Gastrocnemius medialis (tissue), 4 donors: ENCODE results near the gene GPATCH2. TPM values are rescaled to one million over a fixed set of nuclear protein-coding genes. Genes with fewer than 3 reads are reported as not detected.

Source experiments
- ATAC-seq, 2 donors: fragments of 150-250 bp; one replicate each; pipeline ENCODE4 v1.9.1; 2016
- DNase-seq, 2 donors: peaks; one replicate each; pipeline ENCODE4 v3.0.0-alpha.2; 2019
- H3K27ac ChIP-seq, 4 donors: fragments of 200-600 bp; sonication (generic); 1 replicate in 1 of 4; 2 replicates in 3 of 4; pipeline ENCODE4 v1.5.1; 2016 to 2018; ENCODE audit warnings: mild to moderate bottlenecking in 2 of 4, moderate library complexity in 1 of 4
- H3K27me3 ChIP-seq, 3 donors: fragments of 200-600 bp; sonication (generic) in 2 of 3; 1 replicate in 1 of 3; 2 replicates in 2 of 3; pipeline versions ENCODE4 v1.5.1 to v1.6.0; 2016 to 2019; ENCODE audit warnings: mild to moderate bottlenecking in 1 of 3, moderate library complexity in 1 of 3
- H3K36me3 ChIP-seq, 2 donors: fragments of 200-600 bp; sonication (generic) in 1 of 2; one replicate each; pipeline ENCODE4 v1.5.1; 2017 to 2018
- H3K4me1 ChIP-seq, 2 donors: fragments of 200-600 bp; sonication (generic) in 1 of 2; one replicate each; pipeline ENCODE4 v1.5.1; 2016 to 2017; ENCODE audit warnings: mild to moderate bottlenecking in 2 of 2
- H3K4me3 ChIP-seq, 4 donors: fragments of 200-600 bp; sonication (generic) in 3 of 4; 1 replicate in 1 of 4; 2 replicates in 3 of 4; pipeline ENCODE4 v1.5.1; 2016 to 2019; ENCODE audit warnings: mild to moderate bottlenecking in 2 of 4
- H3K9me3 ChIP-seq, 3 donors: fragments of 200-600 bp; sonication (generic) in 2 of 3; 1 replicate in 1 of 3; 2 replicates in 2 of 3; pipeline ENCODE4 v1.5.1; 2016 to 2019
- CTCF ChIP-seq, 5 experiments: fragments of 450-650 bp in 3 of 5; fragments of 200-600 bp in 2 of 5; sonication (generic) in 2 of 5; IDR thresholded peaks in 4 of 5; conservative IDR thresholded peaks in 1 of 5; 1 replicate in 4 of 5; 2 replicates in 1 of 5; pipeline ENCODE4 v1.5.1; 2016 to 2019; ENCODE audit warnings: antibody characterized with exemption in 5 of 5, mild to moderate bottlenecking in 3 of 5, moderate library complexity in 3 of 5
- POLR2A ChIP-seq, 2 donors: fragments of 450-650 bp; IDR thresholded peaks; one replicate each; pipeline ENCODE4 v1.6.1; 2017; ENCODE audit warnings: antibody characterized with exemption in 2 of 2, mild to moderate bottlenecking in 2 of 2, moderate library complexity in 2 of 2
- in situ Hi-C, 4 donors: fragments of 200-750 bp; cut with MboI; loops; one replicate each; pipeline versions ENCODE4 v1.15.0 to v1.8.0; 2017; ENCODE audit warnings: low sequenced_read_pairs in 4 of 4
- intact Hi-C: fragments of 100-400 bp; cut with DNase I; formaldehyde crosslinking; loops from one replicate; pipeline ENCODE4 v1.15.1; 2023; ENCODE audit warnings: low total_unique reads
- total RNA-seq, 4 donors: library from RNA; depleted of rRNA; stranded (reverse); fragments of >200 nt; gene quantifications; one replicate each; pipeline versions ENCODE4 v1.1.0 to v1.2.3, GENCODE V29; 2016

Gene GPATCH2
- total RNA-seq, 4 donors from 2014 or later: 3.6 to 9.3 (median 6.9) TPM

GRCh38 chr1:217539510-217539909, 91.4 kb downstream of the GPATCH2 start:
- intact Hi-C loops: no loop called here
- no peaks in the 10 kb centered on the region for H3K9me3 ChIP-seq
- DNase-seq: no peak
- ATAC-seq: no peak
- no peaks in the 10 kb centered on the region for H3K4me1 ChIP-seq
- TF ChIP-seq CTCF (IDR thresholded peaks at IDR 0.05 in 4 of 5, conservative IDR thresholded peaks at IDR 0.05 in 1 of 5) (no peak), POLR2A (IDR thresholded peaks at IDR 0.05) (no peak)
- no peaks in the 10 kb centered on the region for H3K36me3 ChIP-seq
- no peaks in the 10 kb centered on the region for H3K27me3 ChIP-seq
- no peak overlapping the region for H3K27ac ChIP-seq
- in situ Hi-C loops: no loop called here
- no peak overlapping the region for H3K4me3 ChIP-seq

GRCh38 chr1:217535601-217536377, 95.1 kb downstream of the GPATCH2 start:
- H3K36me3 ChIP-seq: no peaks in the 10 kb centered on the region
- in situ Hi-C loops: no loop called here
- no peak overlapping the region for H3K4me3 ChIP-seq
- ATAC-seq (no peak), DNase-seq (no peak)
- no peaks in the 10 kb centered on the region for H3K9me3 ChIP-seq
- intact Hi-C loops: no loop called here
- TF ChIP-seq CTCF (IDR thresholded peaks at IDR 0.05 in 4 of 5, conservative IDR thresholded peaks at IDR 0.05 in 1 of 5) (no peak), POLR2A (IDR thresholded peaks at IDR 0.05) (no peak)
- H3K27me3 ChIP-seq: no peaks in the 10 kb centered on the region
- H3K27ac ChIP-seq: no peak overlapping the region
- no peaks in the 10 kb centered on the region for H3K4me1 ChIP-seq

- TF ChIP-seq CTCF (IDR thresholded peaks at IDR 0.05 in 4 of 5, conservative IDR thresholded peaks at IDR 0.05 in 1 of 5) (no peak), POLR2A (IDR thresholded peaks at IDR 0.05) (no peak)
- no peaks in the 10 kb centered on the region for H3K4me1 ChIP-seq
- no peaks in the 10 kb centered on the region for H3K36me3 ChIP-seq
- H3K9me3 ChIP-seq: no peaks in the 10 kb centered on the region
- in situ Hi-C loops: no loop called here
- intact Hi-C loops: no loop called here
- H3K4me3 ChIP-seq: no peak overlapping the region
- DNase-seq (no peak), ATAC-seq (no peak)
- no peak overlapping the region for H3K27ac ChIP-seq
- H3K27me3 ChIP-seq: no peaks in the 10 kb centered on the region
Measured at GRCh38 chr1:217534566-217534965, 96.3 kb downstream of the GPATCH2 start.

- Histone ChIP-seq H3K27ac (no peak overlapping the region), H3K36me3 (no peaks in the 10 kb centered on the region), H3K9me3 (no peaks in the 10 kb centered on the region), H3K27me3 (no peaks in the 10 kb centered on the region), H3K4me1 (no peaks in the 10 kb centered on the region), H3K4me3 (no peak overlapping the region)
- DNase-seq (no peak), ATAC-seq (no peak)
- in situ Hi-C loops (no loop called here), intact Hi-C loops (no loop called here)
- TF ChIP-seq POLR2A (IDR thresholded peaks at IDR 0.05): no peak
Measured at GRCh38 chr1:217528271-217528670, 102.6 kb downstream of the GPATCH2 start.

- H3K4me3 ChIP-seq: no peak overlapping the region
- ATAC-seq (no peak), DNase-seq (no peak)
- no peaks in the 10 kb centered on the region for H3K36me3 ChIP-seq
- H3K27me3 ChIP-seq: no peaks in the 10 kb centered on the region
- intact Hi-C loops (no loop called here), in situ Hi-C loops (no loop called here)
- no peak overlapping the region for H3K27ac ChIP-seq
- no peaks in the 10 kb centered on the region for H3K9me3 ChIP-seq
- no peak for TF ChIP-seq POLR2A (IDR thresholded peaks at IDR 0.05)
- no peak for TF ChIP-seq CTCF (IDR thresholded peaks at IDR 0.05 in 4 of 5, conservative IDR thresholded peaks at IDR 0.05 in 1 of 5)
- no peaks in the 10 kb centered on the region for H3K4me1 ChIP-seq
Measured at GRCh38 chr1:217527151-217527550, 103.7 kb downstream of the GPATCH2 start.
